ENCODE data around the gene LRRTM4.
"Not testable (repeated sequence)": the region's sequence is repeated elsewhere in the genome, so short reads cannot be mapped to it uniquely, and the experiment has no call there.

LRRTM4 gene

GRCh38 chr2:76793647-76794334 lies 728.4 kb downstream of the LRRTM4 start:
- H3K4me1 Mint-ChIP-seq (ENCODE audit: low read depth in 2 of 2): no peaks in the 10 kb centered on the region
- no peaks in the 10 kb centered on the region for H3K27me3 Mint-ChIP-seq
- no peak overlapping the region for H3K27ac Mint-ChIP-seq
- DNase-seq (no peak), ATAC-seq (replicated peaks) (no peak)
- H3K36me3 Mint-ChIP-seq (ENCODE audit: insufficient read depth): no peaks in the 10 kb centered on the region
- H3K9me3 Mint-ChIP-seq: peaks cover 0 to 5% of the 10 kb centered on the region in 2 donors
- H3K4me3 Mint-ChIP-seq: no peak overlapping the region

- H3K27me3 Mint-ChIP-seq; H3K9me3 Mint-ChIP-seq; H3K27ac Mint-ChIP-seq; H3K36me3 Mint-ChIP-seq (ENCODE audit: insufficient read depth); H3K4me3 Mint-ChIP-seq; H3K4me1 Mint-ChIP-seq (ENCODE audit: low read depth in 2 of 2); DNase-seq; ATAC-seq (replicated peaks): not testable (repeated sequence)
Observed at GRCh38 chr2:76781313-76781712, 740.9 kb downstream of the LRRTM4 start.

- Mint-ChIP-seq H3K4me1 (ENCODE audit: low read depth in 2 of 2) (no peaks in the 10 kb centered on the region), H3K27me3 (no peaks in the 10 kb centered on the region), H3K4me3 (no peak overlapping the region), H3K27ac (no peak overlapping the region), H3K36me3 (ENCODE audit: insufficient read depth) (no peaks in the 10 kb centered on the region), H3K9me3 (peaks cover 7 to 19% of the 10 kb centered on the region in 2 donors)
- DNase-seq (no peak), ATAC-seq (replicated peaks) (no peak)
Observed at GRCh38 chr2:76763276-76763675, 758.9 kb downstream of the LRRTM4 start.

- H3K4me1 Mint-ChIP-seq (ENCODE audit: low read depth in 2 of 2): no peaks in the 10 kb centered on the region
- no peaks in the 10 kb centered on the region for H3K27me3 Mint-ChIP-seq
- no peak for ATAC-seq (replicated peaks)
- H3K4me3 Mint-ChIP-seq: no peak overlapping the region
- DNase-seq: no peak
- no peak overlapping the region for H3K27ac Mint-ChIP-seq
- peaks cover 4 to 9% of the 10 kb centered on the region in 2 donors for H3K9me3 Mint-ChIP-seq
- H3K36me3 Mint-ChIP-seq (ENCODE audit: insufficient read depth): no peaks in the 10 kb centered on the region
Observed at GRCh38 chr2:76760367-76760704, 761.8 kb downstream of the LRRTM4 start.

GRCh38 chr2:76759634-76760366 lies 762.4 kb downstream of the LRRTM4 start:
- Mint-ChIP-seq H3K27ac (no peak overlapping the region), H3K9me3 (peaks cover 4 to 9% of the 10 kb centered on the region in 2 donors), H3K36me3 (ENCODE audit: insufficient read depth) (no peaks in the 10 kb centered on the region), H3K4me3 (no peak overlapping the region), H3K27me3 (no peaks in the 10 kb centered on the region), H3K4me1 (ENCODE audit: low read depth in 2 of 2) (no peaks in the 10 kb centered on the region)
- ATAC-seq (replicated peaks): no peak
- DNase-seq: no peak

GRCh38 chr2:76752506-76752905 lies 769.7 kb downstream of the LRRTM4 start:
- DNase-seq (no peak), ATAC-seq (replicated peaks) (no peak)
- H3K9me3 Mint-ChIP-seq: peaks cover 10 to 13% of the 10 kb centered on the region in 2 donors
- no peaks in the 10 kb centered on the region for H3K4me1 Mint-ChIP-seq (ENCODE audit: low read depth in 2 of 2)
- H3K27ac Mint-ChIP-seq: no peak overlapping the region
- no peaks in the 10 kb centered on the region for H3K27me3 Mint-ChIP-seq
- H3K4me3 Mint-ChIP-seq: no peak overlapping the region
- no peaks in the 10 kb centered on the region for H3K36me3 Mint-ChIP-seq (ENCODE audit: insufficient read depth)

- DNase-seq: no peak
- no peak for ATAC-seq (replicated peaks)
- H3K4me3 Mint-ChIP-seq: no peak overlapping the region
- H3K4me1 Mint-ChIP-seq (ENCODE audit: low read depth in 2 of 2): no peaks in the 10 kb centered on the region
- no peaks in the 10 kb centered on the region for H3K36me3 Mint-ChIP-seq (ENCODE audit: insufficient read depth)
- H3K9me3 Mint-ChIP-seq: peaks cover 8 to 13% of the 10 kb centered on the region in 2 donors
- no peak overlapping the region for H3K27ac Mint-ChIP-seq
- H3K27me3 Mint-ChIP-seq: no peaks in the 10 kb centered on the region
Observed at GRCh38 chr2:76749858-76750257, 772.3 kb downstream of the LRRTM4 start.

GRCh38 chr2:76748581-76749296 lies 773.4 kb downstream of the LRRTM4 start:
- DNase-seq (no peak), ATAC-seq (replicated peaks) (no peak)
- peaks cover 8 to 13% of the 10 kb centered on the region in 2 donors for H3K9me3 Mint-ChIP-seq
- H3K27me3 Mint-ChIP-seq: no peaks in the 10 kb centered on the region
- no peak overlapping the region for H3K4me3 Mint-ChIP-seq
- H3K4me1 Mint-ChIP-seq (ENCODE audit: low read depth in 2 of 2): no peaks in the 10 kb centered on the region
- H3K36me3 Mint-ChIP-seq (ENCODE audit: insufficient read depth): no peaks in the 10 kb centered on the region
- no peak overlapping the region for H3K27ac Mint-ChIP-seq

- H3K27ac Mint-ChIP-seq: no peak overlapping the region
- H3K9me3 Mint-ChIP-seq: peaks cover 9 to 13% of the 10 kb centered on the region in 2 donors
- no peaks in the 10 kb centered on the region for H3K4me1 Mint-ChIP-seq (ENCODE audit: low read depth in 2 of 2)
- H3K4me3 Mint-ChIP-seq: no peak overlapping the region
- ATAC-seq (replicated peaks): no peak
- no peaks in the 10 kb centered on the region for H3K36me3 Mint-ChIP-seq (ENCODE audit: insufficient read depth)
- DNase-seq: no peak
- no peaks in the 10 kb centered on the region for H3K27me3 Mint-ChIP-seq
Observed at GRCh38 chr2:76745605-76746004, 776.6 kb downstream of the LRRTM4 start.

- ATAC-seq (replicated peaks) (no peak), DNase-seq (no peak)
- H3K27me3 Mint-ChIP-seq: no peaks in the 10 kb centered on the region
- no peaks in the 10 kb centered on the region for H3K4me1 Mint-ChIP-seq (ENCODE audit: low read depth in 2 of 2)
- H3K36me3 Mint-ChIP-seq (ENCODE audit: insufficient read depth): no peaks in the 10 kb centered on the region
- no peak overlapping the region for H3K4me3 Mint-ChIP-seq
- peaks cover 0 to 14% of the 10 kb centered on the region in 2 donors for H3K9me3 Mint-ChIP-seq
- H3K27ac Mint-ChIP-seq: no peak overlapping the region
Observed at GRCh38 chr2:76737607-76738006, 784.6 kb downstream of the LRRTM4 start.

- H3K27me3 Mint-ChIP-seq: no peaks in the 10 kb centered on the region
- H3K36me3 Mint-ChIP-seq (ENCODE audit: insufficient read depth): no peaks in the 10 kb centered on the region
- no peaks in the 10 kb centered on the region for H3K4me1 Mint-ChIP-seq (ENCODE audit: low read depth in 2 of 2)
- H3K4me3 Mint-ChIP-seq: no peak overlapping the region
- DNase-seq: no peak
- no peak overlapping the region for H3K27ac Mint-ChIP-seq
- H3K9me3 Mint-ChIP-seq: peaks cover 0 to 18% of the 10 kb centered on the region in 2 donors
- ATAC-seq (replicated peaks): no peak
Observed at GRCh38 chr2:76733736-76734135, 788.4 kb downstream of the LRRTM4 start.

GRCh38 chr2:76731157-76731556 lies 791.0 kb downstream of the LRRTM4 start:
- H3K9me3 Mint-ChIP-seq: peaks cover 8 to 13% of the 10 kb centered on the region in 2 donors
- DNase-seq: no peak
- no peaks in the 10 kb centered on the region for H3K36me3 Mint-ChIP-seq (ENCODE audit: insufficient read depth)
- H3K27me3 Mint-ChIP-seq: no peaks in the 10 kb centered on the region
- no peak overlapping the region for H3K27ac Mint-ChIP-seq
- no peak for ATAC-seq (replicated peaks)
- no peaks in the 10 kb centered on the region for H3K4me1 Mint-ChIP-seq (ENCODE audit: low read depth in 2 of 2)
- no peak overlapping the region for H3K4me3 Mint-ChIP-seq

- DNase-seq (no peak), ATAC-seq (replicated peaks) (no peak)
- Mint-ChIP-seq H3K9me3 (peaks cover 8 to 9% of the 10 kb centered on the region in 2 donors), H3K4me3 (no peak overlapping the region), H3K27ac (no peak overlapping the region), H3K27me3 (no peaks in the 10 kb centered on the region), H3K36me3 (ENCODE audit: insufficient read depth) (no peaks in the 10 kb centered on the region), H3K4me1 (ENCODE audit: low read depth in 2 of 2) (no peaks in the 10 kb centered on the region)
Observed at GRCh38 chr2:76730021-76730420, 792.2 kb downstream of the LRRTM4 start.

GRCh38 chr2:76721226-76721625 lies 801.0 kb downstream of the LRRTM4 start:
- H3K4me3 Mint-ChIP-seq: no peak overlapping the region
- H3K9me3 Mint-ChIP-seq: no peaks in the 10 kb centered on the region
- H3K4me1 Mint-ChIP-seq (ENCODE audit: low read depth in 2 of 2): no peaks in the 10 kb centered on the region
- no peaks in the 10 kb centered on the region for H3K36me3 Mint-ChIP-seq (ENCODE audit: insufficient read depth)
- ATAC-seq (replicated peaks): no peak
- no peak for DNase-seq
- no peak overlapping the region for H3K27ac Mint-ChIP-seq
- no peaks in the 10 kb centered on the region for H3K27me3 Mint-ChIP-seq
